KMS-11 (cell line): ENCODE measurements around the gene STX18.
"Not testable (repeated sequence)": the region's sequence is repeated elsewhere in the genome, so short reads cannot be mapped to it uniquely, and the experiment has no call there.

Experiments used
- H2AFZ ChIP-seq: fragments of 200-600 bp; sonication (generic); 2 replicates; pipeline ENCODE4 v1.6.1; 2016; ENCODE audit warnings: antibody characterized with exemption, mixed run types, low read depth
- H3K27ac ChIP-seq: fragments of 200-600 bp; sonication (generic); 2 replicates; pipeline ENCODE4 v1.6.1; 2016; ENCODE audit warnings: mild to moderate bottlenecking, mixed run types
- H3K27me3 ChIP-seq: fragments of 200-600 bp; sonication (generic); 2 replicates; pipeline ENCODE4 v1.6.1; 2017; ENCODE audit warnings: mild to moderate bottlenecking, low read depth, mixed run types, moderate library complexity; ENCODE audit not compliant: insufficient read depth
- H3K36me3 ChIP-seq: fragments of 200-600 bp; sonication (generic); 2 replicates; pipeline ENCODE4 v1.6.1; 2017; ENCODE audit warnings: mild to moderate bottlenecking, mixed run types; ENCODE audit not compliant: insufficient read depth
- H3K4me1 ChIP-seq: fragments of 200-600 bp; sonication (generic); 2 replicates; pipeline ENCODE4 v1.6.1; 2016; ENCODE audit warnings: mild to moderate bottlenecking, low read depth, mixed run types; ENCODE audit not compliant: poor library complexity, severe bottlenecking
- H3K4me2 ChIP-seq: fragments of 200-600 bp; sonication (generic); 2 replicates; pipeline ENCODE4 v1.7.0; 2016; ENCODE audit warnings: mild to moderate bottlenecking, mixed run types
- H3K4me3 ChIP-seq: fragments of 200-600 bp; sonication (generic); IDR thresholded peaks from 2 replicates; pipeline ENCODE4 v1.6.1; 2017; ENCODE audit warnings: low read depth, low read length, mixed read lengths; ENCODE audit not compliant: insufficient read depth
- H3K79me2 ChIP-seq: fragments of 200-600 bp; sonication (generic); 2 replicates; pipeline ENCODE4 v1.6.1; 2016; ENCODE audit warnings: low read depth, mixed run types; ENCODE audit not compliant: insufficient read depth
- H3K9ac ChIP-seq: fragments of 200-600 bp; sonication (generic); 2 replicates; pipeline ENCODE4 v1.6.1; 2016; ENCODE audit warnings: mild to moderate bottlenecking, mixed run types
- H4K20me1 ChIP-seq: fragments of 200-600 bp; sonication (generic); 2 replicates; pipeline ENCODE4 v1.6.1; 2016; ENCODE audit warnings: mild to moderate bottlenecking, mixed run types; ENCODE audit not compliant: insufficient read depth
- CTCF ChIP-seq: fragments of 200-600 bp; sonication (generic); conservative IDR thresholded peaks from 2 replicates; pipeline ENCODE4 v1.6.1; 2017; ENCODE audit warnings: low read depth, mild to moderate bottlenecking, antibody characterized with exemption, low read length, moderate library complexity, mixed read lengths

Gene STX18

DNA sequence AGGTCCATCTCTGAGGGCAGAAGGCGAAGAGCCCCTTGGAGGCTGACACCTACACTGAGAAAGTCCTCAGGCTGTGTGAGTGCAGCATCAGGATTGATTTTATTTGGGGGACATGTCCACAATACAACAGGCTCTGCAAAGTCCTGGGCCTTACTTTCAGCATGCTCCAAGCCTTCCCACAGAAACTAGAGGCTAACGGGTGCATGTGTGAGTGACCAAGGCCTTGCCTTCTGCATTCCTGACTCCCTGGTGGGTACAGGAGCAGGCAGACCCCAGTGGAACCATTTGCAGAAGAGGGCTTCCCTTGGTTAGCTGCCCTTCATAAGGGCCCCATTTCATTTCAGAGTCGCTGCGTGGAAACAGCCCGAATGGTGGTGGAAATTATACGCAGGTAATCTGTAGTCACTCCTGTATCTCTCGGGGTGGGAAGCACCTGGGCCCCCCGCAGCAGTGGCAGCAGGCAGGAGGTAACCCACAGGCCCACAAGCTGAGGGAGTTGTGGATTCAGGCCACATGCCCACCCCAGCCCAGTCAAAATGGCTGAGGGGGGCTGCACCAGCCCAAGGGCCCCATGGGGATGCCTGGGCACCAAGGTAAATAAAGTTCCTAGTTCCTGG is 117.2 kb downstream of the STX18 start:
- Histone ChIP-seq H2AFZ (no peak overlapping the region), H3K27me3 (no peaks in the 10 kb centered on the region), H3K4me3 (no peak overlapping the region), H3K4me1 (no peaks in the 10 kb centered on the region), H3K9ac (no peak overlapping the region), H3K36me3 (no peaks in the 10 kb centered on the region), H4K20me1 (no peaks in the 10 kb centered on the region), H3K27ac (no peak overlapping the region), H3K79me2 (no peaks in the 10 kb centered on the region), H3K4me2 (no peak overlapping the region)
- no peak for TF ChIP-seq CTCF

- H3K9ac ChIP-seq: no peak overlapping the region
- no peak for TF ChIP-seq CTCF
- no peaks in the 10 kb centered on the region for H3K79me2 ChIP-seq
- no peaks in the 10 kb centered on the region for H3K36me3 ChIP-seq
- no peak overlapping the region for H3K4me3 ChIP-seq
- H2AFZ ChIP-seq: no peak overlapping the region
- no peaks in the 10 kb centered on the region for H3K4me1 ChIP-seq
- no peaks in the 10 kb centered on the region for H4K20me1 ChIP-seq
- H3K27ac ChIP-seq: no peak overlapping the region
- no peak overlapping the region for H3K4me2 ChIP-seq
- no peaks in the 10 kb centered on the region for H3K27me3 ChIP-seq
These were observed 117.9 kb downstream of the STX18 start for GRCh38 chr4:4423706-4424498.

- Histone ChIP-seq H3K4me2 (no peak overlapping the region), H3K36me3 (no peaks in the 10 kb centered on the region), H3K4me1 (no peaks in the 10 kb centered on the region), H3K79me2 (no peaks in the 10 kb centered on the region), H3K4me3 (no peak overlapping the region), H3K27ac (no peak overlapping the region), H2AFZ (no peak overlapping the region), H3K9ac (no peak overlapping the region), H3K27me3 (no peaks in the 10 kb centered on the region), H4K20me1 (no peaks in the 10 kb centered on the region)
- TF ChIP-seq CTCF: no peak
These were observed 118.9 kb downstream of the STX18 start for GRCh38 chr4:4422856-4423499.

DNA sequence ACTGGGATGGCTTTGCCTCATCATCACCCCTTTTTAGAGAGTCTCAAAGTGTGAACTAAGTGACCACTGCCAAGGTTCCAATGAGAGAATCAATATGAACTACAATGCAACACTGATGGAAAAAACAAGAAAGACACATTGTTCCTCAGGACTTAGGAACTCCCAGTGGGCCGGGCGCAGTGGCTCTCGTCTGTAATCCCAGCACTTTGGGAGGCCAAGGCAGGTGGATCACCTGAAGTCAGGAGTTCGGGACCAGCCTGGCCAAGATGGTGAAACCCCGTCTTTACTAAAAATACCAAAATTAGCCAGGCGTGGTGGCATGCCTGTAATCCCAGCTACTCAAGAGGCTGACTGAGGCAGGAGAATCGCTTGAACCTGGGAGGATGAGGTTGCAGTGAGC is 119.7 kb downstream of the STX18 start:
- H3K4me2 ChIP-seq, H4K20me1 ChIP-seq, H3K79me2 ChIP-seq, H3K36me3 ChIP-seq, H3K27me3 ChIP-seq, H2AFZ ChIP-seq, H3K9ac ChIP-seq, H3K4me3 ChIP-seq, H3K4me1 ChIP-seq, H3K27ac ChIP-seq: not testable (repeated sequence)
